ENCODE data around the gene ZMAT5. TPM values are rescaled to one million over a fixed set of nuclear protein-coding genes. Genes with fewer than 3 reads are reported as not detected.

Gene ZMAT5
- total and polyA plus RNA-seq, 10 donors = 15.1 to 27.0 (median 19.9) TPM

- Histone ChIP-seq H3K4me1 (peaks cover 0 to 29% (median 19%) of the 10 kb centered on the region in 6 donors), H3K4me3 (no peak overlapping the region), H3K9me3 (no peaks in the 10 kb centered on the region), H3K27me3 (replicated peaks in 1 of 7) (peaks cover 0 to 48% (median 7%) of the 10 kb centered on the region in 7 donors), H3K36me3 (no peaks in the 10 kb centered on the region), H3K27ac (no peak overlapping the region)
- intact Hi-C loops (cut with DNase I; ENCODE audit: low total_unique reads) = no loop called here
- TF ChIP-seq POLR2AphosphoS5 (IDR thresholded peaks at IDR 0.05) = no peak
- no peak for TF ChIP-seq POLR2A (IDR thresholded peaks at IDR 0.05)
- TF ChIP-seq CTCF (IDR thresholded peaks at IDR 0.05 in 8 of 11, conservative IDR thresholded peaks at IDR 0.05 in 3 of 11) = no peak
- no peak for DNase-seq
- 83 to 93% (median 85%) methylated on average over 5 of the region's 5 CpGs for WGBS, 5 donors
These were observed 59.3 kb downstream of the ZMAT5 start for GRCh38 chr22:29707471-29707870.

GRCh38 chr22:29707010-29707409 is 59.8 kb downstream of the ZMAT5 start:
- no peak for TF ChIP-seq POLR2A (IDR thresholded peaks at IDR 0.05)
- TF ChIP-seq CTCF (IDR thresholded peaks at IDR 0.05 in 8 of 11, conservative IDR thresholded peaks at IDR 0.05 in 3 of 11) = no peak
- no peak for TF ChIP-seq POLR2AphosphoS5 (IDR thresholded peaks at IDR 0.05)
- Histone ChIP-seq H3K27ac (no peak overlapping the region), H3K9me3 (no peaks in the 10 kb centered on the region), H3K4me1 (peaks cover 0 to 33% (median 20%) of the 10 kb centered on the region in 6 donors), H3K36me3 (no peaks in the 10 kb centered on the region), H3K27me3 (replicated peaks in 1 of 7) (peaks cover 0 to 51% (median 7%) of the 10 kb centered on the region in 7 donors), H3K4me3 (no peak overlapping the region)
- intact Hi-C loops (cut with DNase I; ENCODE audit: low total_unique reads) = no loop called here
- WGBS, 5 donors = 46 to 67% (median 56%) methylated on average over 18 of the region's 18 CpGs
- DNase-seq = no peak

- TF ChIP-seq POLR2AphosphoS5 (IDR thresholded peaks at IDR 0.05) (no peak), POLR2A (IDR thresholded peaks at IDR 0.05) (no peak), CTCF (IDR thresholded peaks at IDR 0.05 in 8 of 11, conservative IDR thresholded peaks at IDR 0.05 in 3 of 11) (no peak)
- Histone ChIP-seq H3K4me3 (no peak overlapping the region), H3K9me3 (no peaks in the 10 kb centered on the region), H3K36me3 (no peaks in the 10 kb centered on the region), H3K4me1 (peaks cover 0 to 38% (median 22%) of the 10 kb centered on the region in 6 donors), H3K27me3 (replicated peaks in 1 of 7) (peaks cover 0 to 51% (median 7%) of the 10 kb centered on the region in 7 donors), H3K27ac (no peak overlapping the region)
- WGBS, 5 donors = 44 to 71% (median 61%) methylated on average over 3 to 9 of the region's 9 CpGs
- no peak for DNase-seq
- intact Hi-C loops (cut with DNase I; ENCODE audit: low total_unique reads) = no loop called here
These were observed 60.3 kb downstream of the ZMAT5 start for GRCh38 chr22:29706486-29706885.

- Histone ChIP-seq H3K27me3 (replicated peaks in 1 of 7) (peaks cover 0 to 44% (median 7%) of the 10 kb centered on the region in 7 donors), H3K27ac (no peak overlapping the region), H3K4me1 (peaks cover 0 to 38% (median 20%) of the 10 kb centered on the region in 6 donors), H3K4me3 (no peak overlapping the region), H3K9me3 (no peaks in the 10 kb centered on the region), H3K36me3 (no peaks in the 10 kb centered on the region)
- no peak for TF ChIP-seq POLR2AphosphoS5 (IDR thresholded peaks at IDR 0.05)
- TF ChIP-seq CTCF (IDR thresholded peaks at IDR 0.05 in 8 of 11, conservative IDR thresholded peaks at IDR 0.05 in 3 of 11) = no peak
- TF ChIP-seq POLR2A (IDR thresholded peaks at IDR 0.05) = no peak
- intact Hi-C loops (cut with DNase I; ENCODE audit: low total_unique reads) = no loop called here
- no peak for DNase-seq
- 76 to 86% (median 82%) methylated on average over 4 to 7 of the region's 7 CpGs for WGBS, 5 donors
These were observed 61.2 kb downstream of the ZMAT5 start for GRCh38 chr22:29705651-29706050.
